Kidney capillary endothelial cell (primary cell): Measurements from ENCODE around the gene RTN4RL2.
A peak's percentile ranks its signal among the peaks of the same experiment; 100 is the strongest.

ENCODE experiments used
- DNase-seq: peaks from one replicate; pipeline ENCODE4 v3.0.0-alpha.2; 2018; ENCODE audit warnings: low spot score

RTN4RL2 gene

DNA sequence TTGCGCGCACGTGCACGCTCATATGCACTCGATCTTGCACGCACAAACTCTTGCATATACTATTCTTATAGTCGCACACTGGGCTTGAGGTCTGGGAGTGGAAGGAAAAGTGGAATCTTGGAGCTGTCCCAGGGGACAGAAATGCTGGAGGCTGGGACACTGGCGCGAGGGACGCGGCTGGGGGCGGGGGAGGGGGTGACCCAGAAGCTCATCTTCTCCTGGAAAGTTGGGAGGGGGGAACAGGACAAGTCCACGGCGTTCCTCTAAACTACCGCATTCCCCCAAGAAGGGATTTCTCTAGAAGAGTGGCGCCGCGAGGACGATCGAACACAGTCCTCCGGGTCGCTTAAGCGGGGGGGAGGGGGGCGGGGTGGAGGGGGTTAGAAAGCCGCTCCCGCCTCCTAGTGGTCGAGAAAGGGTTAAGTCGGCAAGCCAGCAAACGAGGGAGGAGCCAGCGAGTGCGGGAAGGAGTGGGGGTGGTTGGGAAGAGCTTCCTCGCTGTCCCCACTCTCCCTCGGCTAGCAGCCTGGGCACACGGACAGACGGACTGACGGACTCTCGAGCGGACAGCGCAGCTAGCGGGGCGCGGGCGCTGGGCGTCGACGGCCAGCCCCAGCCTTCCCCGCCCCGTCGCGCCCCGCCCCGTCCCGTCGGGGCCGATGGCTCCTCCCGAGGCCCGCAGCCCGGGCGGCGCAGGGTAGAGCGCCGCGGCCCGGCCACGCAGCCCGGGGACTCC, at the start of gene RTN4RL2:
Gene RTN4RL2 (plus strand): TSS at position 507 of the 736 bp plus-strand sequence. CDS start 338 bp downstream, outside the sequence.
- no peak for DNase-seq

DNA sequence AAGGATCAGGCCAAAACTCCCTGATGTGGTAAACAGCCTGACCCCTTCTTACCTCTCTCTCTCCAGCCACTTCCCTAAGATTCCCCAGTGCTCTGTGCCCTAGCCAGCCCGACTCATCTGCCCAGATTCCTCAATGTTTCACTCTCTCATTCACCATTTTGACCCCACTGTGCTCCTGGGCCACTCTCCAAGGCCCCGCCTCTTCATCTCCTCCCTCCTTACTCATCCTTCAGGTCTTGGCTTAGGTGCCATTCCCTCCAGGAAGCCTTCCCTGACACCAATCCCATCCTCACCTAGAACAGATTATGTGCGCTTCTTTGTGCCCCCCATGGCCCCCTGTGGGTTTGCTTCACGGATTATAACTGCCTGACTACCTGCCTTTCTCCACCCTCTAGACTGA, 46.6 kb upstream of the RTN4RL2 start:
- no peak for DNase-seq

DNA sequence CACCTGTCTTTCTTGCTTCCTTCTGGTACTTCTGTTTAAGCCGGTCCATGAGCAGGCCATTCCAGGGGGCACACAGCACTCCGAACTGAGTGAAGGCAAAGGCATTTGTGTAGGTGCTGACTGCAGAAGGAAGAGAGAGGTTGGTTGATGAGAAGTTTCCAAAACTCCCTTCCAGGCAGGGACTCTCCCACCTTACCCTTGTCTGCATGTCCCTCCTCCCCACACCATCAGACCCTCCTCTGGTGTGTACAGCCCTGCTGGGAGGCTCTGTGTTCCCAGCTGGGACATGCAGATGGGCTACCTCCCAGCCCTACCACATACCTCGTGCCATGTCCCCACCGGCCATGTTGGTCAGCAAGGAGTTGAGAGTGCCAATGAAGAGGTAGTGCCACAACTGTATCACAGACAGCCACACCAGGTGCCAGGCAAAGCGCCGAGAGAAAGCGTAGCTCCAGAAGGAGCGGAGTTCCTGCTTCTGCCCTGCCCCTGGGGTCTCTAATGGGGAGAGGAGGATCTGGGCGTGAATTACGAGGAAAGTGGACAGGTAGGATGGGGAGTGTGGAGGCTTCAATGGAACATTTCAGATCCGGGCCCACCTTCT, 45.6 kb upstream of the RTN4RL2 start:
- DNase-seq: no peak

DNA sequence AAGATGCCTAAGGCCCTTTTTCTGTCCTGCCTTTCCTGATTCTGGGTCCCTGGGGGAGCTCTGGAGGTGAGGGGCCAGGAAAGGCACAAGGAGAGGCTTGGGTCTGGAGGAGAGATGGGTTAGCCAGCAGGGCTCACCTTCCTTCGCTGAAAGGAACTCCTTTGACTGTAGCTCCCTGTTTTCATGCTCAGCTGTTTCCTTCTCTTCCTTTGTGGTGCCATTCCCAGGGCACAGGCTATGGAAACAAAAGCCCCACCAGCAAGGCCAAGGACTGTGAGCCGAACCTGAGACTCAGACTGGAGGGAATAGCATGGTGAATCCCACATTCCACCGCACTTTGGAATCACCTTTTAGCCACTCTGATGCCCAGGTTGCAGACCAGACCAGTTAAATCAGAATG, 43.9 kb upstream of the RTN4RL2 start:
- DNase-seq: no peak

DNA sequence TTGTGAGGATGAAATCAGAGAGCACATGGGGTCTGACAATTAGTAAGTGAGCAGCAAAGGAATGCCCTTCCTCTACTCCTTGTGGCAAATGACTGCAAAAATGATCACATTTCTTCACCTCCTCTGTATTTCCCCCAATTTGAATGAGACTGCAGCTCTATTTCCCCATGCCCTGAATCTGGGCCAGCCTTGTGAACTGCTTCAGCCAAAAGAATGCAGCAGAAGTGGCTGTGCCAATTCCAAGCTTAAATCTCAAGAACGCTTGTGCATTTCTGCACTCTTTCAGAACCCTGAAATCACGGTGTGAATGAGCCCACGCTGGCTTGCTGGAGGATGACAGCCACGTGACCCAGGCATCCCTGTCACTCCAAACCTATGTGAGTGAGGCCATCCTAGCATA, 43.3 kb upstream of the RTN4RL2 start:
- no peak for DNase-seq

DNA sequence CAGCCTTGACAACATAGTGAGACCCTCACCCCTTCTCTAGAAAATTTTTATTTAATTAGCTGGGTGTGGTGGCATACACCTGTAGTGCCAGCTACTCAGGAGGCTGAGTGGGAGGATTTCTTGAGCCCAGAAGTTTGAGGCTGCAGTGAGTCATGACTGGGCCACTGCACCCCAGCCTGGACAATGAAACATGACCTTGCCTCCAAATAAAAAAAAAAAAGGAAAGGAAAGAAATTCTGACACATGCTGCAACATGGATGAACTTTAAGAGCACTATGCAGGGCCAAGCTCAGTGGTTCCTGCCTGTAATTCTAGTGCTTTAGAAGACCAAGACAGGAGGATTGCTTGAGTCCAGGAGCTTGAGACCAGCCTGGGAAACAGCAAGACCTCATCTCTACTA, 42.2 kb upstream of the RTN4RL2 start:
- no peak for DNase-seq

DNA sequence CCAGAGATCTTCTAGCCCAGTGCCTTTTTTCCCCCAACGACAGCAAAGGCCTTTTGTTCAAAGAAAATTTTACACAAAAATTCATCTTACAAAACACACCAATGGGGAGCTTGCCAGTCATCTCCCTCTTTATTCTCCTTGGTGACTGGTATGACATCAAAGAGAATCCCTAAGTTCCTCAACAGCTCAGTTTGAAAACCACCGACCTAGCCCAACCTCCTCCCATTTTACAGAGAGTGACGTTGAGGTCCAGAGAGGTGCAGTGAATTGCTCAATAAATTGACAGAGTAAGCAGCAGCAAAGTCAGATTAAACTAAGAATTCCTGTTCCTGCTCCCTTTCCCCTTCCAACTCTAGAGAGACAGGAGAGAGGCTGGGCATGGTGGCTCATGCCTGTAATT, 41.2 kb upstream of the RTN4RL2 start:
- DNase-seq: no peak

DNA sequence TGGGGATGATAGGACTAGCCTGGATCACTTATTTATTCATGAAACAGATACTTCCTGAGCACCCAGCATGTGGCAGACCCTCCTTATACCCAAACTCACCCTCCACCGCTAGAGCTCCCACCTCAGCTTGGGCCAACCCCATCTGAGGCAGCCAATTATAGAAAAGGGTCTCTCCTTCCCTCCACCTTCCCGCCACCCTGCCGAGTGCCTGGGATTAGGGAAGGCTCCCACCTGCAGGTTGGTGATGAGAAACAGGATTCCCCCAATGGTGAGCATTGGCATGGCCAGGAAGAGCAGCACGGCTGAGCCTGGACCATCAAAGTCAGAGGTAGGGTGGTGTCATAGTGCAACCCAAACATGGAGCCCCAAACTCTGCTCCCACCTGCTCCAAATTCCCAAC, 39.3 kb upstream of the RTN4RL2 start:
- DNase-seq: no peak

DNA sequence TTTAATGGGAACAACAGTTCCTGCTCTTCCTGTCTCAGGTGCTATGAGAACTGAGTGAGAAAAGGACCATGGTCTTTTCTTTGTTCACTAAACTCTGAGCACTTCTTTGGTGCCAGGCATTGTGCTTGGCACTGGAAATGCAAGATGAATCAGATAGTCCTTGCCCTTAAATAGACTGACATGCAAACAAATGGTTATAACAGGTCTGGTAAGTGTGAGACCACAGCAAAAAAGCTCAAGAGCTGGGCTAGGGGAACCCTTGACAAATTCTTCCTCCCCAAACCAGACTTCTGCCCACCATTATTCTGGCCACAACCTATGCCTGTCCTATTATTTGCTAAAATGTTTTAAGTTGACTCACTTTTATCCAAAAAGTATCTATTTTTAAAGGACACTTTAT, 38.5 kb upstream of the RTN4RL2 start:
- no peak for DNase-seq

DNA sequence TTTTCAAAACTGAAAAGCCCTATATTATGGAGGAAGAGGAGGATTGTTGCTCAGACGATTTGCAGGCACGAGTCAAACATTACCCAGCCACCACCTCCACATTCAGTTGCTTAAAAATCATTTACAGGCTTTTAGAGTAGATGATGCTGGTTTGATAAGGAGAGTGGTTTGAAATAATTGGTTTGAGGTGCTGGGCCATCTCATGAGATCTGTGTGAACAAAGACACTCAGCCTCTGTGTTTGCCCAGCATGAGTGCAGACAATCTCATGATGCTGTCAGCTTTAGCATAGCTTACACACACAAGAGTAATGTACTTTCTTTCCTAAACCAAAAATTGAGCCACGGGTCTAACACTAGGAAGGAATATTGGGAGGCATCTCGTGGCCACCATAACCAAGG, 37.7 kb upstream of the RTN4RL2 start:
- no peak for DNase-seq

DNA sequence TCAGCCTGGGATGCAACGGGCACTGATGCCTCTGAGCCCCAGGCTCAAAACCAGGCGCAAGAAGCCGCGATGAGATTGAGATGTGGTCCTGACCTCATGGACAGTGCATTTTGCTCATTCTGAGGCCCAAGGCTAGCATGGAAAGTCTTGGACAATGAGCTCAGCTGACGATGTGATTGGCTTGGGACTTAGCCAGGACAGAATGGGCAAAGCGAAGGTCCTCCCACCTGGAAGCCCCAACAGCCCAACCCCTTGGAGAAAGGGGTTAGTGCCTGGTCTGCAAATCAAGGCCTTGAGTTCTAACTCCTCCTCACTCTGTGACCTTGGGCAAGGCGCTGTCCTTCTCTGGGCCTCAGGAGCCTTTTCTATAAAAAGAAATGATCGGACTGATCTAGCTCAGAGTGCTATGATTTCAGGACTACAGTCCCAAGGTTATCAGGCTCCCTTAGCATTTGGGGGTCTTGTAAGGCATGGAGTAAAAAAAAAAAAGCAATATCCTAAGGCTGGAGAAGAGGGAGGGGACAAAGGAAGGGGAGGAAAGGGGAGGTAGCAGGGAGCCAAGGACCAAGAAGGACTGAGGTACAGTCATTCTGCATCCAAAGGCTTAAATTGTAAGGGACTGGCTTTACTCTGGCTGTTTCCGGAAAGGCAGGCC, 36.1 kb upstream of the RTN4RL2 start:
- no peak for DNase-seq

DNA sequence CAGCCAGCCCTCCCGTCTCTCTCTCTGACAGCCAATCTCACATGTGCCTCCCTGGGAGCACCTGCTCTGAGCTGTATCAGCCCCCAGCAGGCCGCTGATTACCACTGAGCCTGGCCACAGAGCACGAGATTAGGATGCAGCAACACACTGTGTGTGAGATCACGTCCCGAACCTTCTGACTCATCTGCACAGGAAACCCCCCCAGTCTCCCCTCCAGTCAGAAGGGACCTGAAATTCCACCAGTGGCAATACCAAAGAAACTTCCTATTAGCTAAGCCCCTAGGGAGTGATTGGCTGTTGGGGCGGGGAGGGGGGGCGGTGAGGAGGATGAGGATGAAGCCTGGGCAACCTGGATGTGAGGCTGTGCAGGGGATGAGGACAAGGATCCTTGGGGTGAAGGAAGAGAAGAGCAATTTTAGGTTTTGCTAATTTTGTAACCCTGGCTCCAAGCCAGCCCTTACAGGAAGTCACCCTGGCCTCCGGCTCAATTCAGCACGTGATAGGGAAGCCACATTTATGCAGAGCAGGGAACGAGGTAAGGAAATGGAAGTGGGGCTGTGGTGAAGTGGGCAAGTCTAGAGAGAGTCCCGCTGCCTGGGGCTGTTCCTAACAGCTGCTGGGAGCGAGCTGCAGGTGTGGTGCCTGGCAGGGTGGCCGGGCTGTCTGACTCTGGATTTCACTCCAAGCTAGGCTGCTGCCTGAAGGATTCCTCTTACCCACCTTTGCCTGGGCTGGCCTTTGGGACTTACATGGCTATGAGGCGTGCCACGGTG, 35.4 kb upstream of the RTN4RL2 start:
- DNase-seq: peak; percentile 96

DNA sequence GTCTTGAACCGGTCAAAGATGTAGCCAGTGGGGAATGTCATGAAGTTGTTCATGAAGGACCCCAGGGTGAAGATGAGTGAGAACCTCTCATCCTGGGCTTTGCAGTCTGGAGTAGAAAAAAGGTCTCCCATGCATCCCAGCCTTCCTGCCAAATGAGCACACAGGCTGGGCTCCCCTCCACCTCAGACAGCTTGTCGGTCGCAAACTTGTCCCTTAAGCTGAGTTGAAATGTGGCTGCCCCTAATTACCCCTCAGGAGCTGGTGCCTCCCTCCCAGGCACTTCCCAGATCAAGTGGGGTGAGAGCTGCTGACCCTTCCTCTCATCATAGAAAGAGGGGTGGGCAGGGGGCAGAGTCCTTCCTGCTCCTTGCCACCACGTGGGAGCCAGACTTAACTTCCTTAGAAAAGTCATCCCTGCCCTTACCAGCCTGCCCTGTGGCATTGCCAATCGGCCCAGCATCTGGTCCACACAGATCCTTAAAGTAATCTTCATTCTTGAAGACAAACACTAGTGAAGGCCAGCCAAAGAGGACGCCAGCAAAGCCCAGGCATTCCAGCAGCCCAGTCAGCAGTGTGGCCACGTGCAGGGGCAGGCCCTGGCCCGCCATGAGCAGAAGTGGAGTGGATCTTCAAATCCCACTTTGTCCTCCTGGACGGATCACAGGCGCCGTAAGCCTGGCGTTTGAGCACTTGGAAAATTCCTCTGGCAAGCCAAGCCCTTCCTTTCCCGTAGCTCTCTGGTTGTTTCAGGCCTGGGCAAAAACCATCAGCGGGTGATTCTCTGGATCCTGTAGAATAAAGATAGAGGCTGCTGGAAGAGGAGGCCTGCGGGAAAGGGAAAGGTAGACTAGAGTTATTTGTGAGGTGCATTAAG, 34.5 kb upstream of the RTN4RL2 start:
- DNase-seq: no peak

DNA sequence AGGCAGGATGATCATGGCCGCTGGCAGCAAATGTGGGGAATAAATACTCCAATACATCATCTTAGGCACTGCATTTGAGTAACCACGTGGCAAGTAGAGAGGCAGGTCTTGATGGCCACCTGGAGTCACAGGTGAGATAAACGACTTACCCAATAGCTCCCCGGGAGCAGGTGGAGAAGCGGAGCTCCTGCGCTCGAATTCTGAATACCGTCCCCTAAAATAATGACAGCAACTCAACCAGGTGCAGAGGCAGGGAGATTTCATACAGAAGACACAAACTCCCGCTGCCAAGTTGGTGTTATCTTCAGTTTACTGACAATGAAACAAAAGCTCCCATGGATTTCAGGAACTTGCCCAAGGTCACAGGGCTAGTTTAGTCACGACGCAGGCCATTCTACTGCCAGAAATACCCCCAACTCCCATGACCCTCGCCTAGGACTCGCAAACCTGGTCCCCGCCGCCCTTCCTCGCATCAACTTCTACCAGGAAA, 33.8 kb upstream of the RTN4RL2 start:
- DNase-seq: no peak

DNA sequence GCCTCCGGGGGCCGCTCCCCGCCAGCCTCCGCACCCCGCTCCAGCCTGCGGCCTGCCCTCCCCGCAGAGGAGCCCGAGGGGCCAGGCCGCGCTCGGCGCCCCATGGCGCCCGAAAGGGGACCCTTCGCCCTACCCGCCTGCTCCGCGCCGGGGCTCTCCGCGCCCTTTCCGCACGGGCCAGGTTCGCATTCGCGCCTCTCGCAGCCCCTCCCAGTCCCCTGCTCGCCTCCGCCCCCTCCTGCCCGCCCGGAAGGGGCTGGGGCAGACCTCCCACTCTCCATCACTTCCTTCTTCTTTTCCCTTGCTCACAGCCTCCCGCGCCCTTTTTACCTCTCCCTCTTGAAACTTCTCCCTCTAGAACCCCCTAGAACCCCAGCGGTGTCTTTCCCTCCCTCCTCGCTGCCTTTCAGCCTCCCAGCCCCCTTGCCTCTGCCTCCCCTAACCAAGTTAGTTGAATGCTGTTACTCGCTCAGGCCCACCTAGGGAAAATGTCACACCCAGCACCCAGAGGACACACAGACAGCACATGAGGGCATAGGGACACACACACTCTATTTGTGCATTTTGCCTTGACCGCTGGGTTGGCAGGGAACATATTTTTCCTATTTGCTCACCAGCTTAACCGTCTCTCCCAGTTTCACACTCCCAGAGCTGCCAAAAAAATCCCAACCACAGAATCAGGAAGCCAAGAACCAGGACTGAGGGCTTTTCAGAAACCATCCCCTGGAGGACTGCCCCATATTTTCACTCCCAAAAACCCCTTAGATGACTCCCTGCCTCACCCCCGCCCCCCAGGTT, 33.2 kb upstream of the RTN4RL2 start, which contains the start of gene SLC43A3:
Gene SLC43A3 (minus strand): TSS at position 193 of the 798 bp plus-strand sequence. CDS start 949 bp downstream, outside the sequence.
- DNase-seq: no peak

DNA sequence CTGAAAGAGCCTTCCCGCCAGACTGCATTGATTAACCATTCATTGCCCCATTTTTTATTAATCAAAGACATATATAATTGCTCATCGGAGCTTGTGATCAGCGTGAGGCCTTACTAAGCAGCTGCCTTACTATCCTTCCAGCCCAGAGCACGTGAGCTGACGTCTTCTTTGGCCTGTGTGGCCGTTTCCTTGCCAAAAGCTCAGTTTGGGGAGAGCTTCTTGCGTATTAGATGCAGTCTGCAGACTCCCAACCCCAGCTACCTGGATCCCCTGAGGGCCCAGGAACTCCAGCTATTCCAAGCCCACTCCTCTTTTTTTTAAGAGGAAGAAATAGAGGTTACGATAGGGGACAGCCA, 32.6 kb upstream of the RTN4RL2 start:
- no peak for DNase-seq

DNA sequence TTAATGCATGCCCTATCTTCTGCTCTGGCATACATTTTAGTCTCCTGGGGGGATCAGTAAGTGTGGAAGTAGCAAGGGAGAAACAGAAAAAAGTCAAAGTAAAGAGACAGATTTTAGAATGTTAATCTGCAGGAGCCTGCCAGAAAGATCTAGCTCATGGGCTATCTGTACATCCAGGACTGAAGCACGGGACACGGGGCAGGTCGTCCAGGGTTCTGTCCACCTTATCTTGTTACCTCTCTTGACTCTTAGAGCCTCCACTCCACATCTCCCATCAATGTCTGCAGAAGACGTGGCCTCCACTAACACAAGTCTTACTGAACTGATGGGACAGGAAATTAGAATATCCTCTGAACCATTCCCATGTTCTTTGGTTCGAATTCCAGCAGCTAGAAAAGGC, 31.7 kb upstream of the RTN4RL2 start:
- DNase-seq: no peak

DNA sequence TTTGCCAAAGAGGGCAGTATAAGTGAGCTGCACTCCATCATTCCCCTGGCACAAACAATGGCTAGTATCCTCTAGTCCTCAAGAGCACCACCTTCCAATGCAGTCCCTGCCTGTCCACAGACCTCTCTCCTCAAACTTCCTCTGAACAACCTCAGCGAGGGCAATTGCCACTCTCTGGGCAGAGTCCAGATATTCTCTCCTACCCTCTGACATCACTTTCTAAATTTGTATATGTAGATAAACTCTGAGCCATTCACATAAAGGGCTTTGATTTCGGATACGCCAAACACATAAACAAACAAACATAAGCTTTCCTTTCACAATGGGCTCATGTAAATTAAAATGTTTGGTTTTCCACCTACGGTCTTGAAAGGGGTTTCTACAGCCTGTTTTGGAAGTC, 30.4 kb upstream of the RTN4RL2 start:
- DNase-seq: no peak

DNA sequence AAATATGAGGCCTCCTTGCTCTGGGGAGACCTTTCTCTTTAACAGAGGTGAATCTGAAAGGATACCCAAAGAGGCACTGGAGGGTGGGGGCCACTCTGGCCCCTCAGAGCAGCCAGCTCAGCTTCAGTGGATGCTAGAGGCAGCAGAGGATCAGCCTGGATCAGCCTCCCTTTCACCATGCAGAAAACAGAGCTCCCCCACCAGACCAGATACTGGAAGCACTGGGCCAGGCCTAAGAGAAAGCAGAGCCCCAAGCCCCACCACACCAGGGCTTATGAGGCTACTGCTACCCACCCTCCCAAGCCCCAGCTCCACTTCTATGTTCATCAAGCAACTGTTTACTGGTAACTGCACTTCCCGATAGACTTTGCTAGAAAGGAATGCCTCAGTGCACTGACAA, 29.4 kb upstream of the RTN4RL2 start:
- DNase-seq: no peak

DNA sequence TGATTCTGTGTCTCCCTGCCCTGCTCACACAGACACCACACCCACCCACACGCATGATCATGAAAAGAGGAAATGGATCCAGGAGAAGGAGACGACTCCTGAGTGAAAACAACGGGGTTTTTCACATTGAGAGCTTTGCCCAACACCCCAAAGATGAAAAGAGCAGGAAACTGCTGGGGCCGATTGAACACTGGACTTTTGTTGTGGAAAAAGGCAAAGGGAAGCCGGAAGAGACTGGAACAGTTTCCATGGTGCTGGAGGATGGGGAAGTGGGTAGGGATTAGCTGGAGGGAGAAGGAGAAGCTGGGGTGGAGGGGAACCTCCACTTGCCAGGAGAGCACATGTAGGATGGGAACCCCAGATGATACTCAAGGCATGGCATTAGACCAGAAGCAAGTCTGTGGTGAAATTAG, 28.2 kb upstream of the RTN4RL2 start:
- DNase-seq: no peak

DNA sequence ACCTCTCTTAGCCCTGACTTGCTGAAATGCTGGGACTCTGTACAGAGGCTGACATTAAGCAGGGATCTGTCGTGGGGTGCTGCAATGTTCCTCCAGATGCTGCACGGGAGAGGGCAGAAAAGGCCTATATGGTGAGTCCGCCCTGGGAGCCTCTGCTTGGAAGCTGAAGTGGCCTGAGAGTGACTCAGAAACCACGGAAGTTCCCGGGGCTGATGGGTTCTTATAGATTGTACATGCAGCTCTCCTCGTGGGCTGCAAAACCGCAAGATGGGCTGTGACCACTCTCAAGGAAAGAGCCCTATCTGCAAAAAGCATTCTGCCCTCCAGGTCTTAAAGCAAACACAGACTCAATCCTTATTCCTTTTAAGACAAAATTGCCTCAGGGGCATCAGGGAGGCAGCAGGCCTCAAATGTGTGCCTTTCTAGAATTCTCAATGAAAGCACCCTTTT, 27.6 kb upstream of the RTN4RL2 start:
- no peak for DNase-seq
